ENCODE measurements around the gene PDE6A.
A peak's percentile ranks its signal among the peaks of the same experiment; 100 is the strongest.

The PDE6A gene

GRCh38 chr5:149975409-149975808 is 30.8 kb upstream of the PDE6A start:
- Histone ChIP-seq H3K4me3 (no peak overlapping the region), H3K27ac (no peak overlapping the region)
- TF ChIP-seq CTCF (IDR thresholded peaks at IDR 0.05): no peak
- DNase-seq (ENCODE audit: low spot score): no peak

- Histone ChIP-seq H3K4me3 (no peak overlapping the region), H3K27ac (no peak overlapping the region)
- TF ChIP-seq CTCF (IDR thresholded peaks at IDR 0.05): no peak
- DNase-seq (ENCODE audit: low spot score): no peak
These were observed 24.8 kb upstream of the PDE6A start for GRCh38 chr5:149969181-149969930.

- TF ChIP-seq CTCF (IDR thresholded peaks at IDR 0.05): no peak
- Histone ChIP-seq H3K27ac (no peak overlapping the region), H3K4me3 (no peak overlapping the region)
- no peak for DNase-seq (ENCODE audit: low spot score)
These were observed 22.4 kb upstream of the PDE6A start for GRCh38 chr5:149966946-149967345.

DNA sequence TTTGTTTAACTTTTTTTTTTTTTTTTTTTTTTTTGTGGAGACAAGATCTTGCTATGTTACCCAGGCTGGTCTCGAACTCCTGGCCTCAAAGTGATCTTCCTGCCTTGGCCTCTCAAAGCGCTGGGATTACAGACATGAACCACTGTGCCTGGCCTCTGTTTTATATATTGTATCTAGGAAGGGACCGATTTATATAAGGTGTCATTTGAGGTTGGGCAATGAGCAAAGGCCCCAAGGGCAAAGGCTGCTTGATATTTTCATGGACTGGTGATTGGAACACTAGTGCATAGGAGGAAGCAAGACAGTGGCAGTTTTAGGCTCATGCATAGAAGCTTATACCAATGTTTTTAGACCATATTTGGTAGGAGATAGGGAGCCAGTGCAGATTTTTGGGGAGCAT is 19.1 kb upstream of the PDE6A start:
- Histone ChIP-seq H3K27ac (no peak overlapping the region), H3K4me3 (no peak overlapping the region)
- no peak for DNase-seq (ENCODE audit: low spot score)
- TF ChIP-seq CTCF (IDR thresholded peaks at IDR 0.05): no peak

GRCh38 chr5:149962601-149963300 is 18.2 kb upstream of the PDE6A start:
- no peak for DNase-seq (ENCODE audit: low spot score)
- no peak for TF ChIP-seq CTCF (IDR thresholded peaks at IDR 0.05)
- H3K4me3 ChIP-seq: no peak overlapping the region
- H3K27ac ChIP-seq: no peak overlapping the region

DNA sequence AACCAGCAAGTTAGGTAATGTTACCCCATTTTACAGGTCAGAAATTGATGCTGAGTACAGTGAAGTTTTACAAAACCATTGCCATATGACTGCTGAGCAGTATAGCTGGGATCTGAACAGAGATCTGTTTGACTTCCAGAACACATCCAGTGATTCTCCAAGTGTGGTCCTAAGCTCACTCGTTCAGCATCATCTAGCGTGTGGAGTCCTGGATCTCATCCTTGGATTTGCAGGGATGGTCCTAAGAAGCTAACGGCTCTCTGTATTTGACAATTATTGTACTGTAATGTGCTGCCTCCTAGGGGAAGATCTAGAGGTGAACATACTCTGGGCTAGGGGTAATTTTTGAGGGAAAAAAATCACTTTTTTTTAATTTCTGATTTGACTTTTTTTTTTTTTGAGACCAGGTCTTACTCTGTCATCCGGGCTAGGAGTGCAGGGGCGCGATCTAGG is 17.4 kb upstream of the PDE6A start:
- no peak overlapping the region for H3K27ac ChIP-seq
- TF ChIP-seq CTCF (IDR thresholded peaks at IDR 0.05): peak; percentile 29
- no peak overlapping the region for H3K4me3 ChIP-seq
- DNase-seq (ENCODE audit: low spot score): no peak
